Posterior cingulate gyrus (tissue), 11 donors: ENCODE data around the gene CHPT1.

ENCODE experiments used
- DNase-seq, 10 donors: peaks; one replicate each; pipeline versions ENCODE4 v3.0.0 to v3.0.0-alpha.2; 2020 to 2021; ENCODE audit warnings: mixed read lengths in 3 of 10
- intact Hi-C: fragments of 100-400 bp; cut with DNase I; formaldehyde crosslinking; loops from one replicate; pipeline ENCODE4 v1.15.1; 2023

Gene CHPT1

DNA sequence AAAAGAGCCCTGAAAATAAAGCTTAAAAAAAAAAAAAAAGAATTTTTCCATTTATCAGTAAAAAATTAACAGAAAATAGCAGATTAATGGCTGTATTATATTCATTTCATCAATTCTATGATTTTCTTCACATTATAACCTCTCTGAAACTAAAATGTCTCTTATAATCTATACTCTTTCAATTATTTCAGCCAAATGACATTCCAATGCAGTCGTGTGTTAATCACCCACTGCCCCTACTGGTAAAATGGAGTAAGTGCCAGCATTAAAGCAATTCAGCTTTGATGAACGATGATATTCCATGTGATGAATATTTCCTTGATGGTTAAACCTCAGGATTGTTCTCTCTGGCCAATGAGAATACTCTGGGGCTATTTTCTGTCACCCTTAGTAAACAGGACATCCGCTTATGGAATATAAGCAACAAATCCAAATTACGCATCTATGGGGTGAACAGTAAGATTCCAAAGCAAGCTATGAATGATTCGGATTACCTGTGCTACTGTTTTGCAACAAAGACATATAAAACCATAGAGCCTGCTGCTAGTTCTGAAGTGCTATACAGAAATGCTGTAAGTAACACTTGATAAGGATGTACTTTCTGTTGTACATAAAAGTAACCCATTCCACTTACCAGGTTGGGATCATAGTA is 62.1 kb downstream of the CHPT1 start:
- intact Hi-C loops, result loop anchor here (10.0 kb wide), 2 partner anchors 185 to 345 kb away; no protein-coding TSS in a partner anchor
- no peak for DNase-seq

DNA sequence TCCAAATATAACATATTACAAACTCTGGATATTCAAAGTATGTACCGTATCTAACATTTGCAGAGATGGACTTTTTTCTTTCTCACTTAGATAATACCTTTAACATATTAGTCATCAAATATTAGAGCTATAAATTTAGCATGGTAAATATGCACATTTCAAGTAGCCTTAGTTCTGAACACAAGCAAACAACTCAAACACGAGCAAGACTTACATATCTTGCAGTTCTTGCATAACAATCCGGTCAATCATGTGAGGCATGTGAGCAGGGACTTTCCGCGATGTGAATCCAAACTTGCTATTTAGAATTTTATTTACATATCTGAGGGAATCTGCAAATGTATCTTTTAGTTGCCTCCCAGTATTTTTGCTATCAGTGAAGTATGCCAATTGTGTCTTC is 63.9 kb downstream of the CHPT1 start:
- intact Hi-C loops, result loop anchor here (10.0 kb wide), 1 partner anchor 187 kb away; no protein-coding TSS in a partner anchor
- no peak for DNase-seq

DNA sequence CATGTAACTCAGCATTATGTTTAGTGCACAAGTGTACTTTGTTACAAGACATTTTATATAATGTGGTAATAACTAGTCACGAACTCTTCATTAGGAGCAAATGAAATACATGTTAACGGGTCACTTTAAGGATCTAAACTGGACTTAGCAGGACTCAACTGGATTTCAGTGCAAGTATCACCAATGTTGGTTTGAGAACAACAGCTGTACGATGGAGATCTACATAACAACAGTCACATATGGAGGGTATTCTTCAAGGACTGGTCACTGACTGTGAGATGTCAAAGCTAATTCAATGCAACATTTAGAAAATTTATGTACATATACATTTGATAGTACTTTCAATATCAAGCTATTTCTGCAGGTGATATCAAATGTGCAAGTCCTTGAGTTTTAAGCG is 64.3 kb downstream of the CHPT1 start:
- DNase-seq, result no peak
- intact Hi-C loops, result loop anchor here (10.0 kb wide), 1 partner anchor 187 kb away; no protein-coding TSS in a partner anchor

DNA sequence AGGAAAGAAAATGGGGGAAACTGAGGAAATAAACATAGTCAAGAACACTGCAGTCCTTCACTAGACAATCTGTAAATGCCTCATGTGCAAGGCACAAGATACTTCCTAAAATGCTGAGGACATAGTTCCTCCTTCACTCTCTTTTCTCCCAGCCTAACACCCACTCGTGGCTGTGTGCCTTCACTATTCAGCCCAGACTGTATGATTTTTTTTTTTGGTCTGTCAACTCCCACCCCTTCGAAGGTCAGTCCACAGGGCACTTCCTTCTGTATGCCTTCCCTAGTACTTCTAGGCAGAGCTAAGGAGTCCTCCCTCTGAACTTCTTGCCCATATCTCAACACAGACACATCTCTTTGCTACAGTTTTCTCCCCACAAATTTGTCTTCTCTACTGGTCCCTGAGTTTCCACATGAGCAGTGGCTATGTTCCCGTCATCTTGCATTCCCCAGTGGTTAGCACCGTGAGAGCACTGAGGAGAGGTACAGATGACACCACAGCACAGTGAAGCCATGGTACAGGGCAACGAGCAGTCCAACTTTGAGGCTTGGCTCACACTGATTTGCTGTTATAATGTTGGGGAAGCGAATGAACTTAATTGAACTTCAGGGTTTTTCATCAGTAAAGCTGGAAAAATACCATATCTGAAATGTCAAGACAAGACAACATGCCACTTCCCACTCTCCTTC is 65.9 kb downstream of the CHPT1 start:
- intact Hi-C loops, result loop anchor here (10.0 kb wide), 1 partner anchor 189 kb away; no protein-coding TSS in a partner anchor
- no peak for DNase-seq

DNA sequence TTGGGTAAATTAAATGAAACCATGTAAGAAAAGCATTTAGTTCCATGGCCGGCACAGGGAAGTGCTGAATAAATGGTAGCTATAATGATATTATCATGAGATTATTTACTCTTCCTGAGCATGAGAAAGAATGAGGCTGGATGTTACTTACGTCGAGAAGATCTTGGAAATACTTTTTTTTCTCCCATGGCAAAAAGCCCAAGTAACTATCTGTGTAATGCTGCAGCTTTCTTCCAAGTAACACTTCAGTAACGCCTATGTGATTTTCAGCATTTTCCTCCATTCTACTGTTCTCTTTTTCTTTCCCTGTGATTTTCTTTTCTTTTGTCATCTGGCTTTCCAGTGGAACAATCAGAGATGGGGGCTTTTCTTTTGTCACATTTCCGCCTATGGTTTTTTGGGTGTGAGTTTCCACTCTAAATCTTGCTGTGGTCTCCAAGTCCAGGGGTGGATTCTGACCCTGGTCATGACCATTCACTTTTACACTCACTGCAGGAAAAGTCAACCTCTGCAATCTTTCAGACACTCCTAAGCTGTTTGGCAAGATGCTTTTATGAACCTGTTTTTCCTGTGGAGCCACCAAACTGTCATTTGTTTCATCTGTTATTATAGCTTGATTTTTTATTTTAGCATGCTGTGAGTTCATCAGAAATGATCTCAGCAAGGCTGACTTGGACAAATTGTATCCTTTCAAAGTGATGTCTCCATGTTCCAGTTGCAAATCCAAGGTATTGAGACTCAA is 66.8 kb downstream of the CHPT1 start:
- DNase-seq, result no peak
- intact Hi-C loops, result loop anchor here (10.0 kb wide), 1 partner anchor 189 kb away; no protein-coding TSS in a partner anchor

DNA sequence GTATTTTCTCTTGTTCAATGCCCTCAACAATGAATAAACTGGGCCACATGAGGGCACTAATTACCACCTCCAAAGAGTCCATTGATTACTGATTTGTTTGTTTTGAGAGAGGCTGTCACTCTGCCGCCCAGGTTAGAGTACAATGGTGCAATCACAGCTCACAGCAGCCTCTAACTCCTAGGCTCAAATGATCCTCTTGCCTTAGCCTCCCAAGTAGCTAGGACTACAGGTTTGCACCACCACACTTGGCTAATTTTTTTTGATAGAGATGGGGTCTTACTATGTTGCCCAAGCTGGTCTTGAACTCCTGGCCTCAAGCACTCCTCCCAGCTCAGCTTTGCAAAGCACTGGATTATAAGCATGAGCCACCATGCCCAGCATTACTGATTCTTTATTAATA is 70.1 kb downstream of the CHPT1 start:
- intact Hi-C loops, result loop anchor here (10.0 kb wide), 1 partner anchor 193 kb away; no protein-coding TSS in a partner anchor
- no peak for DNase-seq

DNA sequence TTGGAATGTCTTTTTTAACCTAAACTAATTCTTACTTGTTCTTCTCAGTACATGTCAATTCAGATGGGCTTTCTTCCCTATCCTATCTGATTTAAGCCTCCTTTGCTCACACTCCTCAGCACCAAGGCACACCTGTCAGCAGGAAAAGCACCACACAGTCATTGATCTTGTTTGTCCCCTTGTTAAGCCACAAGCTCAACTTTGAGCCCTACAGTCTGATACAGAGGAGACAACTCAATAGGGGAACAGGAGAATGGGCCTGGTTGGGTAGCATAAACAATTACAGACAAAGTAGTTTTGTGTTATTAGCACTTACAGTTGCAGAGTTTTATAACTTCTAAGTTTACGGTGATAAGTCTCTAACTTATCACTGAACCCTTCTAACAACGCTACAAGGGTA is 71.3 kb downstream of the CHPT1 start:
- DNase-seq, result no peak
- intact Hi-C loops, result loop anchor here (10.0 kb wide), 1 partner anchor 194 kb away; no protein-coding TSS in a partner anchor

DNA sequence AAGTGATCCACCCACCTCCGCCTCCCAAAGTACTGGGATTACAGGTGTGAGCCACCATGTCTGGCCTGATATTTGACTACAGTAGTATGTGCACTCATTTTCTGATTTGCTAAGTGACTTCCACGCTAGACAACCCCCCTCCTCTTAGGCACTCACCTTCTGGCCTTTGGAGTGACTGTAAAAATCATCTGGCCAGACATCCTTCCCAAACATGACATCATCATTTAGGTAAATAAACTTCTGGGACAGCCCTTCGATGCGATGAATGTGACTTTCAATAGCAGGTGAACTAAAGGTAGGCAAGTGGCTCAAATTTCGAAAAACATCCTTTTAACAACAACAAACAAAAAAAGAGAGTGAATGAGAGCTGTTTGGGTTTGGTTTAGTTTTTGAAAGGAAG is 72.4 kb downstream of the CHPT1 start:
- no peak for DNase-seq
- intact Hi-C loops, result loop anchor here (10.0 kb wide), 1 partner anchor 195 kb away; no protein-coding TSS in a partner anchor

DNA sequence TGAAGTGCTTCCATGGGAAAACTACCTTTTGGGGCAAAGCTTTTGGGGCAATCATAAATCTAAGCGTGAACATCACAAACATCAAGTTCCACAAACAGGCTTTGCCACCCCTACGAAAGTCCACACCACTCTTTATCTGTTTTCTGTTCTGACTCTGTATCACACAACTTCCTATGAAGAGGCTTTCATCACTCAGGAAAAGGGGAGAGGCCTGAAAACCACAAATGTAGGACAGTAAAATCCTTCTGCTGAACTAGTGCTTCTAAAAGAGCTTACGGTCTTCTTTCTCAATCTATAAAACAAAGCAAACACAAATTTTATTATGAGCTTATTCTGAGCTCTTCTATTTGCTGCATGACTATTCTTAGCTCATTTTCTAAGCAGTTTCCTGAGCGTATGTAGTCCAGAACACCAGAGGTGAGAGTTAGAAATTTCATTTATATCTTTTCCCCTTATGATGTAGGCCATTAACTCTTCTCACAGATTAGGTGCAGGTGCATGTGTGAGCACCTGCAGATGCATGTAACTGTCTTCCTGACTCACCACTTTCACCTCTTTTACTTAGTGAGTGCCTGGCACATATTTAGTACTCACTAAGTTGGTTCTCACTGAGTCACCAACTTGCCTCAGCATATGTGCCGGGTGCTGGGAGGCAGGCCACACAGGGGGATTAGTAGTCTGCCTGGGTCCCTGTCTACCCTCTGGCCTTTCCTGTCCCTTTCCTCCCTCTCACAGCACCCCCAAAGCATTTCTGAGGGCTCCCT is 74.8 kb downstream of the CHPT1 start:
- intact Hi-C loops, result loop anchor here (2.0 kb wide), 2 partner anchors 59 to 67 kb away; partner anchors contain the start of gene GNPTAB
- DNase-seq, result peak in 1 of 10 donors; percentile 14

DNA sequence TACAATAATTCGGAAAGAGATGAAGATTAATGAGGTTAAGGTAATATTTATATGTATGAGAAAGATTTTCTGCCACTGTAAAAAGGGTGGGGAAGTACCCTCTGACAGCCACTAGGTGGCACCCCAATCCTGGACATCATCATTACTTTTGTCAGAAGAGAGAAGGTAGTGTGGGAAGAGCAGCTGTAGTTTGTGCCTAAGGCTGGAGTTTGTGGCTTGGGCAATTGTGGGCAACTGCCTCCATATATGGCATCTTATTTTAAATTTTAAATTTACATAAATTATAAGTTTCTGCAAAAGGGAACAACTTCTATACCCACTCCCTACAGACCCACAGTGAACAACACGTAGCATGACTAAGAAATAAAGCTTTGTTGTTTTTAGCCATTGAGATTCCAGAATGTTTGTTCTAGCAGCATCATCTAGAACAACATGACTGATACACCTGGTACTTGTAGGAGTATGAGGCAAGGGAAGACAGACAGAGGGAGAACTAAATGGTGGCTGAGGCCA is 76.3 kb downstream of the CHPT1 start:
- peak in 7 of 10 donors; percentile 30 to 90 (median 62) for DNase-seq
- intact Hi-C loops, result loop anchor here (2.0 kb wide), 2 partner anchors 57 to 65 kb away; partner anchors contain the start of gene GNPTAB

DNA sequence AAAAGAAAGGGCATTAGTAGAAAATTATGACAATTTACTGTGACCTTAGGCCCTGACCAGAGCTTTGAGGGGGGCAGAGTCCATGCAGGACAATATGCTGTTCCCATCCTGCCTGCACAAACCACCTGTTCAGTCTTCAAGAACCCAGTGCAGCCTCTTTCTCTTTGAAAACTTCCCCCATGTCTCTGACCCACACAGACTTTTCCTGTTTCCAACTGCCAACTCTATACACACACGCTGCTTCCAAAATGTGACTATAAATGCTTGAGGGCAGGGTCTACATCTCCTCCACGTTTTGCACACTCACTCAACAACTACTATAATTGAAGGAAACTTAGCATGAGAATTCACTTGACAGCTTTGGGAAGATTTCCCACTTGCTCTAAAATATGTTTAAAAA is 78.4 kb downstream of the CHPT1 start:
- intact Hi-C loops, result no loop called here
- no peak for DNase-seq

DNA sequence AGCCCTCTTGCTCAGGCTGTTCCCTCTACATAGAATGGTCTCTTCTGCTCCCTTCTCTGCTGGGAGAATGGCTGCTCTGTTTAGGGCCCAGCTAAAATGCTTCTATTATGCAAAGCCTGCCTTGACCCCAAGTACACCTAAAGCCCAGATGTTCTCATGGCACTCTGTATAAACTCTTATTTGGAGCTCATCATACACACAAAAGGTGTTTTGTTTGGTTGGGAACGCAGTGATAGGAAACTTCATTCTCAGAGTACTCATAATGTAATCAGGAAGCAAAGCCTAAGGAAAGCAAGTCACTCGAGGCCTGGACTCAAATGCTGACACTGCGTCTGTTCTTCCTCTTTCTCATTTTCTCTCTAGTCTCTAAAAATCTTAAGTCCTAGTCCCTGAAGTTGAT is 80.0 kb downstream of the CHPT1 start:
- intact Hi-C loops, result no loop called here
- DNase-seq, result peak in 1 of 10 donors; percentile 13

DNA sequence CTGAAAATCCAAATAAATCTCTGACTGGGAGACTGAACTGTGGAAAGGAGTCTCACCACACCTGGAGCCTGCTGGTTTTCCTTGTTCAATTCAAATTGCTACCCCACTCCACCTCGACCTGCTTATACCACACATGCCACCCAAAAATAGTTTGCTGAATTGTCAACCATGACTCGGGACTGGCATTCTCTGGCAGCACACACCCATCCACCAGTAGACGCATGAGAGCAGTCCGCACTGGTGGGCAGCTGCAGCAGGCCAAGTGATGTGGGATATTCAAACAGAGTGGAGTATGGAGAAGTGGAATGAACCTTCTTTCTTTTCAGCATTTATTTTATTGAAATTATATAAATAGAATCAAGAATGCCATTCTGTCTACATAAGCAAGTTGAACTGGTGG is 80.5 kb downstream of the CHPT1 start:
- intact Hi-C loops, result no loop called here
- peak in 1 of 10 donors; percentile 50 for DNase-seq
